HFF-Myc (cell line): ENCODE results near the gene DGCR2.
"Not testable (repeated sequence)": the region's sequence is repeated elsewhere in the genome, so short reads cannot be mapped to it uniquely, and the experiment has no call there.

Experiments used
- DNase-seq: peaks from one replicate; pipeline ENCODE4 v3.0.0-alpha.2; 2011; ENCODE audit warnings: low read depth; ENCODE audit errors: extremely low read depth
- H3K4me3 ChIP-seq: replicated peaks from 2 replicates; pipeline ENCODE4 v1.5.1; 2011; ENCODE audit warnings: low read depth, mild to moderate bottlenecking, control low read depth, low read length
- CTCF ChIP-seq: IDR thresholded peaks from 2 replicates; pipeline ENCODE4 v1.5.1; 2012; ENCODE audit warnings: mild to moderate bottlenecking, low read depth, low read length, control low read depth; ENCODE audit errors: missing control alignments

The DGCR2 gene

GRCh38 chr22:19022755-19023154 is 99.5 kb downstream of the DGCR2 start:
- no peak for TF ChIP-seq CTCF
- DNase-seq = no peak
- no peak overlapping the region for H3K4me3 ChIP-seq

- no peak for DNase-seq
- no peak overlapping the region for H3K4me3 ChIP-seq
- no peak for TF ChIP-seq CTCF
These were observed 102.6 kb downstream of the DGCR2 start for GRCh38 chr22:19019679-19020032.

GRCh38 chr22:19019029-19019678 is 103.1 kb downstream of the DGCR2 start:
- H3K4me3 ChIP-seq = no peak overlapping the region
- DNase-seq = no peak
- TF ChIP-seq CTCF = no peak

- no peak for DNase-seq
- no peak for TF ChIP-seq CTCF
- no peak overlapping the region for H3K4me3 ChIP-seq
These were observed 104.0 kb downstream of the DGCR2 start for GRCh38 chr22:19018256-19018655.

- H3K4me3 ChIP-seq = no peak overlapping the region
- TF ChIP-seq CTCF = no peak
- no peak for DNase-seq
These were observed 106.0 kb downstream of the DGCR2 start for GRCh38 chr22:19016081-19016766.

GRCh38 chr22:19014886-19015285 is 107.3 kb downstream of the DGCR2 start:
- H3K4me3 ChIP-seq = no peak overlapping the region
- TF ChIP-seq CTCF = no peak
- no peak for DNase-seq

GRCh38 chr22:19013881-19014598 is 108.2 kb downstream of the DGCR2 start:
- H3K4me3 ChIP-seq, DNase-seq: not testable (repeated sequence)

- not testable (repeated sequence) for H3K4me3 ChIP-seq, DNase-seq
These were observed 108.8 kb downstream of the DGCR2 start for GRCh38 chr22:19013411-19013810.
